DOHH2 (cell line): ENCODE results near the gene ZFPM1.

Experiments
- H3F3A ChIP-seq: fragments of 200-600 bp; sonication (generic), shearing (Covaris generic); 2 replicates; pipeline ENCODE4 v1.6.0; 2016; ENCODE audit warnings: antibody characterized with exemption, mild to moderate bottlenecking; ENCODE audit not compliant: control insufficient read depth, insufficient read depth
- H3K27ac ChIP-seq: fragments of 200-600 bp; sonication (generic); 2 replicates; pipeline ENCODE4 v1.5.1; 2014; ENCODE audit warnings: low read depth, mild to moderate bottlenecking, low read length, moderate library complexity
- H3K27me3 ChIP-seq: fragments of 200-600 bp; sonication (generic); 2 replicates; pipeline ENCODE4 v1.6.1; 2014; ENCODE audit warnings: mild to moderate bottlenecking, low read length, mixed read lengths; ENCODE audit not compliant: control insufficient read depth
- H3K36me3 ChIP-seq: fragments of 200-600 bp; sonication (generic); 2 replicates; pipeline ENCODE4 v1.6.1; 2014; ENCODE audit warnings: mild to moderate bottlenecking, low read length, moderate library complexity, mixed read lengths; ENCODE audit not compliant: control insufficient read depth
- H3K4me1 ChIP-seq: fragments of 200-600 bp; sonication (generic); 2 replicates; pipeline ENCODE4 v1.6.1; 2014; ENCODE audit warnings: mild to moderate bottlenecking, low read length, mixed read lengths; ENCODE audit not compliant: control insufficient read depth
- H3K4me2 ChIP-seq: fragments of 200-600 bp; sonication (generic); 2 replicates; pipeline ENCODE4 v1.6.0; 2014; ENCODE audit warnings: mild to moderate bottlenecking, low read length, moderate library complexity
- H3K4me3 ChIP-seq: fragments of 200-600 bp; sonication (generic); 2 replicates; pipeline ENCODE4 v1.5.1; 2014; ENCODE audit warnings: mild to moderate bottlenecking, low read length, mixed read lengths
- H3K79me2 ChIP-seq: fragments of 200-600 bp; sonication (generic); 2 replicates; pipeline ENCODE4 v1.6.1; 2014; ENCODE audit warnings: mild to moderate bottlenecking, low read length, mixed read lengths; ENCODE audit not compliant: control insufficient read depth
- H3K9me2 ChIP-seq: fragments of 200-600 bp; sonication (generic); replicated peaks from 2 replicates; pipeline ENCODE4 v1.6.1; 2014; ENCODE audit warnings: mild to moderate bottlenecking, low read length, mixed read lengths; ENCODE audit not compliant: control insufficient read depth
- H3K9me3 ChIP-seq: fragments of 200-600 bp; sonication (generic); 2 replicates; pipeline ENCODE4 v1.6.1; 2014; ENCODE audit warnings: antibody characterized with exemption, low read length, mixed read lengths; ENCODE audit not compliant: control insufficient read depth, insufficient read depth
- H4K20me1 ChIP-seq: fragments of 200-600 bp; sonication (generic); 2 replicates; pipeline ENCODE4 v1.6.0; 2014; ENCODE audit warnings: low read depth, mild to moderate bottlenecking, antibody characterized with exemption, low read length, moderate library complexity; ENCODE audit not compliant: control insufficient read depth, insufficient read depth
- EZH2phosphoT487 ChIP-seq: fragments of 200-600 bp; sonication (generic); IDR thresholded peaks from 2 replicates; pipeline ENCODE4 v1.6.1; 2017; ENCODE audit warnings: borderline replicate concordance, mild to moderate bottlenecking, antibody characterized with exemption, low read length, moderate library complexity, mixed read lengths
- TF ChIP-seq, protein P1 (sequence below): fragments of 200-600 bp; sonication (generic); IDR thresholded peaks from one replicate; pipeline ENCODE4 v1.5.1; 2014; ENCODE audit warnings: antibody characterized with exemption, mild to moderate bottlenecking, low read depth, low read length; ENCODE audit not compliant: poor library complexity, severe bottlenecking

Gene ZFPM1

DNA sequence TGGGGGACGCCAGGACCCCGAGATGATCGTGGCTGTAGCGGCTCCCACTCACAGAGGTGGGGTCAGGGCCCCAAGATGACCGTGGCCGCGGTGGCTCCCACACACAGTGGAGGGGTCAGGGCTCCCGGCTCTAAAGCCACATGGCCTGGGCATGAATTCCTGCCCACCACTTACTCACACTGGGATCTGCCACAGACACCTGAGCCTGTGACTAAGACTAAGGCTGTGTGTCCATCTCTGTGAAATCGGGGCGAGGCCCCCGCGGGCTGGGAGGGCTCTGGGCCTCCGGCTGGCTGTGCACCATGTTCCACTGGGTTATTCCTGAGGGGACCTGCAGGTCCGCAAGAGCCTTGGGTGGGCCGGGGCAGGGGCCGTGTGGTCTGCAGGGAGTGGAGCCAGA lies 18.5 kb downstream of the ZFPM1 start:
- Histone ChIP-seq H3F3A (no peaks in the 10 kb centered on the region), H3K9me2 (no peaks in the 10 kb centered on the region), H3K9me3 (no peaks in the 10 kb centered on the region), H3K27me3 (no peaks in the 10 kb centered on the region), H3K4me1 (no peaks in the 10 kb centered on the region; the same call in 1 of the 2 replicates), H3K27ac (no peak overlapping the region), H3K36me3 (no peaks in the 10 kb centered on the region), H3K4me2 (no peak overlapping the region), H3K79me2 (no peaks in the 10 kb centered on the region), H3K4me3 (no peak overlapping the region), H4K20me1 (no peaks in the 10 kb centered on the region)
- TF ChIP-seq EZH2phosphoT487, result no peak
- TF ChIP-seq, protein P1, sequence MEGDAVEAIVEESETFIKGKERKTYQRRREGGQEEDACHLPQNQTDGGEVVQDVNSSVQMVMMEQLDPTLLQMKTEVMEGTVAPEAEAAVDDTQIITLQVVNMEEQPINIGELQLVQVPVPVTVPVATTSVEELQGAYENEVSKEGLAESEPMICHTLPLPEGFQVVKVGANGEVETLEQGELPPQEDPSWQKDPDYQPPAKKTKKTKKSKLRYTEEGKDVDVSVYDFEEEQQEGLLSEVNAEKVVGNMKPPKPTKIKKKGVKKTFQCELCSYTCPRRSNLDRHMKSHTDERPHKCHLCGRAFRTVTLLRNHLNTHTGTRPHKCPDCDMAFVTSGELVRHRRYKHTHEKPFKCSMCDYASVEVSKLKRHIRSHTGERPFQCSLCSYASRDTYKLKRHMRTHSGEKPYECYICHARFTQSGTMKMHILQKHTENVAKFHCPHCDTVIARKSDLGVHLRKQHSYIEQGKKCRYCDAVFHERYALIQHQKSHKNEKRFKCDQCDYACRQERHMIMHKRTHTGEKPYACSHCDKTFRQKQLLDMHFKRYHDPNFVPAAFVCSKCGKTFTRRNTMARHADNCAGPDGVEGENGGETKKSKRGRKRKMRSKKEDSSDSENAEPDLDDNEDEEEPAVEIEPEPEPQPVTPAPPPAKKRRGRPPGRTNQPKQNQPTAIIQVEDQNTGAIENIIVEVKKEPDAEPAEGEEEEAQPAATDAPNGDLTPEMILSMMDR, result no peak

DNA sequence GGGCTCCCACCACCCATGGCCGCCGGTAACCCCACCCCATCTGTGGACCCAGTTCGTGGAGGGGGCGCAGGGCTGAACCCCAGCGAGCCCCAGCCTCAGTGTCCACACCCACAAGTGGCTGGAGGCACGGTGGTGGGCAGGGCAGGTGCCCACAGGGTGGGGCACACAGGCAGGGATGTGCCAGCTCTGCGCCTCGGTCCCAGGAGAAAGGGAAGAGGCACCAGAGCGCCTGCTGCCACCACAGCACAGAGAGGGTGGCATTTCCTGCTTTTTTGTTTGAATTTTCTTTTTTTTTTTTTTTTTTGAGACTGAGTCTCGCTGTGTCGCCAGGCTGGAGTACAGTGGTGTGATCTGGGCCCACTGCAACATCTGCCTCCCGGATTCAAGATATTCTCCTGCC lies 19.0 kb downstream of the ZFPM1 start:
- H3K9me2 ChIP-seq, result no peaks in the 10 kb centered on the region
- H3K9me3 ChIP-seq, result no peaks in the 10 kb centered on the region
- H3K27ac ChIP-seq, result no peak overlapping the region
- H3K4me1 ChIP-seq, result no peaks in the 10 kb centered on the region
- no peak overlapping the region for H3K4me2 ChIP-seq
- H4K20me1 ChIP-seq, result no peaks in the 10 kb centered on the region
- no peaks in the 10 kb centered on the region for H3K27me3 ChIP-seq
- H3K4me3 ChIP-seq, result no peak overlapping the region
- TF ChIP-seq EZH2phosphoT487, result no peak
- H3K36me3 ChIP-seq, result no peaks in the 10 kb centered on the region
- H3F3A ChIP-seq, result no peaks in the 10 kb centered on the region
- H3K79me2 ChIP-seq, result no peaks in the 10 kb centered on the region

DNA sequence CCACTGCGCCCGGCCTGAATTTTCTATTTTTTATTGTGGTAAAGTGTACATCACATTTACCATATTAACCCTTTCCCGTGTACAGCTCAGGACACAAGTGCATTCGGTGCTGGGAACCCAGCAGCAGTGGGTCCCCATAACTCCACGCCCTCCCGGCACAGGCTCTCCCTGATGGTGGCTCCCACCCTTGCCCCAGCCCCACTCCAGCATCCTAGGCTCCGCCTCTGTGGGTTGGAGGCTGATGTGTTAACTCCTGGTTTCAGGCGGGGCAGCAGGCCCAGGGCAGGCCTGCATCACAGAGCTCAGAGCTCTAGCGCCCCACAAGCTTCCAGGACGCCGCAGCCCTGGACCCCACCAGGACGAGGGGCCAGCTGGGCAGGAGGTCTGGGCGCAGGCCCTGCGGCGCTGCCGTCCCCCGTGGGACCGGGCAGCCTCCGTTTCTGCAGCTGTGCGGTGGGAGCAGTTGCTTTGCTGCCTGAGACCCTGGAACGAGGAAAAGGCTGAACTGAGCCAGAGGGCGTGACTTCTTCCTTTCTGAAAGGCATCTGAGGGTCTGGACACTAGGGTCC lies 19.6 kb downstream of the ZFPM1 start:
- no peak overlapping the region for H3K4me3 ChIP-seq
- H3F3A ChIP-seq, result no peaks in the 10 kb centered on the region
- no peaks in the 10 kb centered on the region for H3K9me3 ChIP-seq
- H3K27ac ChIP-seq, result no peak overlapping the region
- no peaks in the 10 kb centered on the region for H3K4me1 ChIP-seq
- no peaks in the 10 kb centered on the region for H3K27me3 ChIP-seq
- no peak overlapping the region for H3K4me2 ChIP-seq
- TF ChIP-seq EZH2phosphoT487, result no peak
- TF ChIP-seq, protein P1, result no peak
- H3K9me2 ChIP-seq, result no peaks in the 10 kb centered on the region
- H3K79me2 ChIP-seq, result no peaks in the 10 kb centered on the region
- no peaks in the 10 kb centered on the region for H4K20me1 ChIP-seq
- H3K36me3 ChIP-seq, result no peaks in the 10 kb centered on the region

DNA sequence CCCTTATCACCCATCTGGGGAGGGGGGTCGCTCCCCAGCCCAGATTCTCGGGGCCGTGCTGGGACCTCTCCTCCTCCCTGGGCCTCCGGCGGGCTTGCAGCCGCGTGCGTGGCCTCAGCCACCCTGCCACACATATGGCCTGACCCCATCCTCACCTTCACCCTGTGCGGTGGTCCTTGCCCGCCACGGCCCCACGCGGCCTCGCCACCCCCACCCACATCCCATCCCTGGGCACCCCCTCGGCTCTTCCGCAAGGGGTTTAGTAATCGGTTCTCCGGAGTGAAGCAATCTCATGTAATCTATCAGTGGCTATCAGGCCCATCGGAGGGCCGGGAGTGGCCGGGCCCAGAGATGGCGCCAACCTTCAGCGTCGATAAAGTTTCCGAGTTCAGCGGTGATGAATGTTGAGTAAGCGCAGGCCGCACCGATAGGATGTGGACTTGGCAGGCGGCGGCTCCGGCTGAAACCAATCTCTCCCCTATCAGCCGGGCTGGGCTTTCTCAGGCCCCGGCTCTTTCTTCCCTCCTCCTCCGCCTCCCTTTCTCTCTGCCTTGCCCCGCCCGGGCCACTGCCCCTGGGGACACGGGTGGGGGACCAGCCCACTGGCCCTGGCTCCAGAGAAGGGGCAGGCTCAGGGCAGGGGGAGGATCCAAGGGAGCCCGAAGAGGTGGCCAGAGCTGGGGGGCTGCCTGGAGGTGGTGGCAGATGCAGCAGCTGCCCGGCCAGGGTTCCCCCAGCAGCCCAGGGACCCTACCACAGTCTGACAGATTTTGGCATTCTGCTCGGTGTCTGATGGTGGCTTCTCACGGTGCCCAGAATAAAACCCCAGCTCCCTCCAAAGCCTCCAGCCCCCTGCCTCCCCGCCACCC lies 20.8 kb downstream of the ZFPM1 start:
- no peak overlapping the region for H3K4me3 ChIP-seq
- no peaks in the 10 kb centered on the region for H3K9me2 ChIP-seq
- peaks cover 5% of the 10 kb centered on the region; the same call in 1 of the 2 replicates for H3K27me3 ChIP-seq
- no peaks in the 10 kb centered on the region for H3K79me2 ChIP-seq
- no peak overlapping the region for H3K27ac ChIP-seq
- H3F3A ChIP-seq, result no peaks in the 10 kb centered on the region
- no peak overlapping the region for H3K4me2 ChIP-seq
- no peaks in the 10 kb centered on the region for H3K9me3 ChIP-seq
- TF ChIP-seq, protein P1, result no peak
- no peak for TF ChIP-seq EZH2phosphoT487
- H4K20me1 ChIP-seq, result no peaks in the 10 kb centered on the region
- H3K4me1 ChIP-seq, result no peaks in the 10 kb centered on the region
- no peaks in the 10 kb centered on the region for H3K36me3 ChIP-seq
